CD4-positive, alpha-beta T cell treated with Interleukin-17A for 4 hours (primary cell): ENCODE data around the gene WIZ.

ENCODE experiments used
- DNase-seq: peaks from one replicate; pipeline ENCODE4 v3.0.0-alpha.2; 2020; ENCODE audit warnings: mixed read lengths

Gene WIZ

GRCh38 chr19:15373644-15374043 lies 76.1 kb downstream of the WIZ start:
- DNase-seq = no peak

GRCh38 chr19:15372891-15373301 lies 76.9 kb downstream of the WIZ start:
- no peak for DNase-seq

GRCh38 chr19:15372470-15372869 lies 77.3 kb downstream of the WIZ start:
- no peak for DNase-seq

- DNase-seq = no peak
These were observed 77.9 kb downstream of the WIZ start for GRCh38 chr19:15371786-15372380.

- no peak for DNase-seq
These were observed 78.6 kb downstream of the WIZ start for GRCh38 chr19:15371119-15371518.
